Measurements from ENCODE around the gene MED13L.

DNA sequence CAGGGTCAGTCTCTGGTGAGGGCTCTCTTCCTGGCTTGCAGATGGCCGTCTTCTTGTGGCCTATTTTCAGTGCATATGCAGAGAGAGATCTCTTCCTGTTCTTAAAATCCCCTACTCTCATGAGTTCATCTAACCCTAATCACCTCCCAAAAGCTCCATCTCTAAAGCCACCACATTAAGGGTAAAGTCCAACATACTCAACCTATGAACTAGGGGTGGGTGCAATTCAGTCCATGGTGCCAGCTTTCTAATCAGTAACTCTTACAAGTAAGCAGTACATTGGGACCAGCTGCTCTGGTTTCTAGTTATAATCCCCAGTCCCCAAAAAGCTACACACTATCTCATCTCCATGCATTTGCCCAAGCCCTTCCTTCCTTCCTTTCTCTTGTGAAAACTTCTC lies 365.1 kb downstream of the MED13L start:
- TF ChIP-seq, protein P1, sequence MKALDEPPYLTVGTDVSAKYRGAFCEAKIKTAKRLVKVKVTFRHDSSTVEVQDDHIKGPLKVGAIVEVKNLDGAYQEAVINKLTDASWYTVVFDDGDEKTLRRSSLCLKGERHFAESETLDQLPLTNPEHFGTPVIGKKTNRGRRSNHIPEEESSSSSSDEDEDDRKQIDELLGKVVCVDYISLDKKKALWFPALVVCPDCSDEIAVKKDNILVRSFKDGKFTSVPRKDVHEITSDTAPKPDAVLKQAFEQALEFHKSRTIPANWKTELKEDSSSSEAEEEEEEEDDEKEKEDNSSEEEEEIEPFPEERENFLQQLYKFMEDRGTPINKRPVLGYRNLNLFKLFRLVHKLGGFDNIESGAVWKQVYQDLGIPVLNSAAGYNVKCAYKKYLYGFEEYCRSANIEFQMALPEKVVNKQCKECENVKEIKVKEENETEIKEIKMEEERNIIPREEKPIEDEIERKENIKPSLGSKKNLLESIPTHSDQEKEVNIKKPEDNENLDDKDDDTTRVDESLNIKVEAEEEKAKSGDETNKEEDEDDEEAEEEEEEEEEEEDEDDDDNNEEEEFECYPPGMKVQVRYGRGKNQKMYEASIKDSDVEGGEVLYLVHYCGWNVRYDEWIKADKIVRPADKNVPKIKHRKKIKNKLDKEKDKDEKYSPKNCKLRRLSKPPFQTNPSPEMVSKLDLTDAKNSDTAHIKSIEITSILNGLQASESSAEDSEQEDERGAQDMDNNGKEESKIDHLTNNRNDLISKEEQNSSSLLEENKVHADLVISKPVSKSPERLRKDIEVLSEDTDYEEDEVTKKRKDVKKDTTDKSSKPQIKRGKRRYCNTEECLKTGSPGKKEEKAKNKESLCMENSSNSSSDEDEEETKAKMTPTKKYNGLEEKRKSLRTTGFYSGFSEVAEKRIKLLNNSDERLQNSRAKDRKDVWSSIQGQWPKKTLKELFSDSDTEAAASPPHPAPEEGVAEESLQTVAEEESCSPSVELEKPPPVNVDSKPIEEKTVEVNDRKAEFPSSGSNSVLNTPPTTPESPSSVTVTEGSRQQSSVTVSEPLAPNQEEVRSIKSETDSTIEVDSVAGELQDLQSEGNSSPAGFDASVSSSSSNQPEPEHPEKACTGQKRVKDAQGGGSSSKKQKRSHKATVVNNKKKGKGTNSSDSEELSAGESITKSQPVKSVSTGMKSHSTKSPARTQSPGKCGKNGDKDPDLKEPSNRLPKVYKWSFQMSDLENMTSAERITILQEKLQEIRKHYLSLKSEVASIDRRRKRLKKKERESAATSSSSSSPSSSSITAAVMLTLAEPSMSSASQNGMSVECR (CRISPR knock-in tag; IDR thresholded peaks at IDR 0.05; ENCODE audit: borderline replicate concordance): no peak
- no peak for TF ChIP-seq CTCF (IDR thresholded peaks at IDR 0.05)
- TF ChIP-seq ZNF121 (CRISPR knock-in tag; IDR thresholded peaks at IDR 0.05): no peak
- no peak for TF ChIP-seq ATF3 (CRISPR knock-in tag; conservative IDR thresholded peaks at IDR 0.05)
- no peak for TF ChIP-seq JUN (CRISPR knock-in tag; IDR thresholded peaks at IDR 0.05)
- TF ChIP-seq ZNF512 (CRISPR knock-in tag; IDR thresholded peaks at IDR 0.05; ENCODE audit: borderline replicate concordance): no peak

Data from WTC11 (cell line).